ENCODE results near the gene KLHDC1.
"Not testable (repeated sequence)": the region's sequence is repeated elsewhere in the genome, so short reads cannot be mapped to it uniquely, and the experiment has no call there.

The KLHDC1 gene

DNA sequence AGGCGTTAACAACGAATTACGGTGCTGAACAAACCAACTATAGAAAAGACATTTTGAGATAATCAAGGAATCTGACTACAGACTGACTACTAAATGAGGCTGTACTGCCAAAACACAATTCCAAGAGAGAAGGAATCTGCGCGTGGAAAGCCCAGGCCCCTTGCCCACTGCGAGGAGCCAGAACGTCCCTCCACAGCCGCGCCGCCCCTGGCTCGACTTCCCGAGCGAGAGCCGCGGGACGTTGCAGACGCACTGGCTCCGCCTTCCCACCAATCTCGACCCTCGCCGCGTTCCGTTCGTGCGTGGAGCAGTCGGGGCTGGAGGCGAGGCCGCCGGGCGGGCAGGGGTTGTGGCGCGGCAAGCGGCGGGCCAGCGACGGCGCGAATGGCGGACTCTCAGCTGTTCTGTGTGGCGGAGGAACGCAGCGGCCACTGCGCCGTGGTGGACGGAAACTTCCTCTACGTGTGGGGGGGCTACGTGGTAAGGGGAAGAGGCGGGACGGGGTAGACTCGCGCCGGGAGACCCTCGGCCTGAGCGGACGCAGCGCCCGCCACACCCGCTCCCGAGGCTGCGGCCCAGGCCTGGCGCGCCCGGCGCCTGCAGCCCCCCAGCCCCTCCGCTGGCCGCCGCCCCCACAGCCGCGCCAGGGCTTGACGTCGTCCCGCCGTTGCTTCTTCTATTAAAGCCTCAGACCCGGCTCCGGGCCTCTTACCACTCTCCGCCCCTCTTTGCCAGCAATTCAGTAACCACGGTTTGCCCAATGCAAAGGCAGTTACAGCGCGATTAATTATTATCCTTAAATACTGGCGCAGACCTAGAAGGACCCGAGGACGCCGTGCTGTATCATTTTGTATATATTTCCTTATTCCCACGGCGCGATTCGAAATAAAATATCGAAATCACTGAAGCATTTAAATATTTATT, at the start of gene KLHDC1:
Gene KLHDC1, plus strand, starts transcription at position 310 of the 924 bp plus-strand sequence. Its CDS starts 75 bp downstream, at position 385.
- H3K27ac ChIP-seq: peak within 1 kb of the TSS; percentile 88
- POLR2A ChIA-PET (ENCODE audit: low non-redundant PET): interaction anchor here (0.6 kb wide), 1 partner anchor 1135 kb away, joined by 3 read pairs; no protein-coding TSS in a partner anchor
- DNase-seq (ENCODE audit: low spot score): peak; percentile 43
- no peak for TF ChIP-seq CTCF (conservative IDR thresholded peaks at IDR 0.05; ENCODE audit: low read depth)
- CTCF ChIA-PET: interaction anchor here (1.2 kb wide), 1 partner anchor 12 kb away, joined by 7 read pairs; no protein-coding TSS in a partner anchor

DNA sequence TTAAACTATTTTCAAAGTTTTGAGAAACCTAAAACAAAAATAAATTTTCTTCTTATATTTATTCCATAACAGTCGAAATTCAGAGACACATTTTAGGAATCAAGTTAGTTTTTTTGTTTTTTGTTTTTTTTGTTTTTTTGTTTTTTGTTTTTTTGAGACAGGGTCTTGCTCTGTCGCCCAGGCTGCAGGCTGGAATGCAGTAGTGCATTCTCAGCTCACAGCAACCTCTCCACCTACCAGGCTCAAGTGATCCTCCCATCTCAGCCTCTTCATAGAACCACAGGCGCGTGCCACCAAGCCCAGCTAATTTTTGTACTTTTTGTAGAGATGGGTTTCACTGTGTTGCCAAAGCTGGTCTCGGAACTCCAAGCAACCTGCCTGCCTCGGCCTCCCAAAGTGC, 39.4 kb upstream of the KLHDC1 start:
- POLR2A ChIA-PET (ENCODE audit: low non-redundant PET): no interaction called here
- CTCF ChIA-PET: interaction anchor here (0.6 kb wide), 1 partner anchor 10 kb away, joined by 5 read pairs; no protein-coding TSS in a partner anchor
- no peak for DNase-seq (ENCODE audit: low spot score)
- no peak for TF ChIP-seq CTCF (conservative IDR thresholded peaks at IDR 0.05; ENCODE audit: low read depth)
- H3K27ac ChIP-seq: no peak overlapping the region

- H3K27ac ChIP-seq: no peak overlapping the region
- ChIA-PET CTCF (interaction anchor here (1.2 kb wide), 1 partner anchor 84 kb away, joined by 5 read pairs; no protein-coding TSS in a partner anchor), POLR2A (ENCODE audit: low non-redundant PET) (interaction anchor here (0.6 kb wide), 1 partner anchor 250 kb away, joined by 3 read pairs; no protein-coding TSS in a partner anchor)
- TF ChIP-seq CTCF (conservative IDR thresholded peaks at IDR 0.05; ENCODE audit: low read depth): no peak
- DNase-seq (ENCODE audit: low spot score): no peak
Measured at GRCh38 chr14:49654511-49654910, 38.4 kb upstream of the KLHDC1 start.

- CTCF ChIA-PET: interaction anchor here (1.1 kb wide), 1 partner anchor 27 kb away, joined by 6 read pairs; no protein-coding TSS in a partner anchor
- DNase-seq (ENCODE audit: low spot score); POLR2A ChIA-PET (ENCODE audit: low non-redundant PET): not testable (repeated sequence)
- peak overlapping the region; percentile 37; the same call in 1 of the 2 replicates for H3K27ac ChIP-seq
Measured at GRCh38 chr14:49657500-49657899, 35.4 kb upstream of the KLHDC1 start.

- no peak for TF ChIP-seq CTCF (conservative IDR thresholded peaks at IDR 0.05; ENCODE audit: low read depth)
- no peak for DNase-seq (ENCODE audit: low spot score)
- ChIA-PET CTCF (interaction anchor here (0.6 to 1.2 kb wide), 3 partner anchors 19 to 108 kb away, joined by 3 read pairs; no protein-coding TSS in a partner anchor), POLR2A (ENCODE audit: low non-redundant PET) (no interaction called here)
- H3K27ac ChIP-seq: no peak overlapping the region
Measured at GRCh38 chr14:49659526-49660455, 33.1 kb upstream of the KLHDC1 start.

GRCh38 chr14:49670475-49670874, 22.4 kb upstream of the KLHDC1 start:
- no peak overlapping the region for H3K27ac ChIP-seq
- DNase-seq (ENCODE audit: low spot score): no peak
- no peak for TF ChIP-seq CTCF (conservative IDR thresholded peaks at IDR 0.05; ENCODE audit: low read depth)
- POLR2A ChIA-PET (ENCODE audit: low non-redundant PET): interaction anchor here (0.7 kb wide), 1 partner anchor 1151 kb away, joined by 7 read pairs; no protein-coding TSS in a partner anchor
- CTCF ChIA-PET: no interaction called here

Measured in RWPE1 (cell line).